Fibroblast of lung (primary cell): Measurements from ENCODE around the gene NFYC. TPM values are rescaled to one million over a fixed set of nuclear protein-coding genes. Genes with fewer than 3 reads are reported as not detected.

Source experiments
- DNase-seq, 2 donors: peaks; one replicate each; pipeline versions ENCODE4 v3.0.0 to v3.0.0-alpha.2; 2010; ENCODE audit warnings: low read depth in 2 of 2
- H2AFZ ChIP-seq: 2 replicates; pipeline ENCODE4 v1.5.1; 2012; ENCODE audit warnings: low read length, control low read depth, inconsistent platforms
- H3K27ac ChIP-seq: 2 replicates; pipeline ENCODE4 v1.5.1; 2011; ENCODE audit warnings: low read length, control low read depth; ENCODE audit not compliant: insufficient read depth
- H3K27me3 ChIP-seq: 2 replicates; pipeline ENCODE4 v1.5.1; 2011; ENCODE audit warnings: mild to moderate bottlenecking, low read length; ENCODE audit not compliant: control insufficient read depth, insufficient read depth
- H3K36me3 ChIP-seq: 2 replicates; pipeline ENCODE4 v1.5.1; 2011; ENCODE audit warnings: low read length; ENCODE audit not compliant: control insufficient read depth, insufficient read depth
- H3K4me1 ChIP-seq: 2 replicates; pipeline ENCODE4 v1.5.1; 2011; ENCODE audit warnings: low read length; ENCODE audit not compliant: control insufficient read depth, insufficient read depth; ENCODE audit errors: extremely low read depth
- H3K4me2 ChIP-seq: 2 replicates; pipeline ENCODE4 v1.5.1; 2011; ENCODE audit warnings: low read length, control low read depth; ENCODE audit not compliant: insufficient read depth; ENCODE audit errors: extremely low read depth
- H3K4me3 ChIP-seq, 4 experiments: fragments of 200-600 bp in 1 of 4; sonication (generic) in 1 of 4; replicated peaks in 1 of 4; 2 replicates each; pipeline ENCODE4 v1.5.1; 2011 to 2016; ENCODE audit warnings: low read length in 4 of 4, low read depth in 3 of 4, mild to moderate bottlenecking in 3 of 4, control low read depth in 2 of 4, inconsistent platforms in 1 of 4, mixed read lengths in 1 of 4; ENCODE audit not compliant: insufficient read depth in 1 of 4; ENCODE audit errors: control extremely low read depth in 1 of 4
- H3K79me2 ChIP-seq: 2 replicates; pipeline ENCODE4 v1.5.1; 2012; ENCODE audit warnings: mild to moderate bottlenecking, low read length, inconsistent platforms; ENCODE audit not compliant: control insufficient read depth, insufficient read depth
- H3K9ac ChIP-seq: 2 replicates; pipeline ENCODE4 v1.5.1; 2011; ENCODE audit warnings: mild to moderate bottlenecking, low read length, control low read depth; ENCODE audit not compliant: insufficient read depth
- H3K9me3 ChIP-seq: 2 replicates; pipeline ENCODE4 v1.5.1; 2012; ENCODE audit warnings: low read depth, low read length; ENCODE audit not compliant: control insufficient read depth, insufficient read depth
- H4K20me1 ChIP-seq: 2 replicates; pipeline ENCODE4 v1.5.1; 2011; ENCODE audit warnings: low read length; ENCODE audit not compliant: control insufficient read depth, insufficient read depth; ENCODE audit errors: extremely low read depth
- CTCF ChIP-seq, 2 donors: IDR thresholded peaks in 1 of 2; conservative IDR thresholded peaks in 1 of 2; 1 replicate in 1 of 2; 2 replicates in 1 of 2; pipeline ENCODE4 v1.5.1; 2011 to 2012; ENCODE audit warnings: low read length in 2 of 2, control low read depth in 1 of 2, inconsistent platforms in 1 of 2, low read depth in 1 of 2, mild to moderate bottlenecking in 1 of 2
- EZH2 ChIP-seq: IDR thresholded peaks from 2 replicates; pipeline ENCODE4 v1.5.1; 2012; ENCODE audit warnings: low read length, control low read depth, mild to moderate bottlenecking; ENCODE audit errors: missing control alignments
- polyA plus RNA-seq, 2 donors: library from polyadenylated mRNA; depleted of rRNA in 1 of 2; stranded (reverse) in 1 of 2; unstranded in 1 of 2; fragments of >200 nt; gene quantifications; 2 replicates each; pipeline ENCODE4 v1.2.1, GENCODE V29; 2011 to 2012; ENCODE audit warnings: missing spikeins in 1 of 2
- total RNA-seq: library from RNA; depleted of rRNA; stranded (reverse); fragments of >200 nt; gene quantifications from 2 replicates; pipeline ENCODE4 v1.2.1, GENCODE V29; 2014

NFYC gene
- total and polyA plus RNA-seq, 2 donors (not counting 1 experiment from before 2014, with no cell fraction given) = 23.8 to 31.0 TPM

GRCh38 chr1:40732756-40733301 is 41.3 kb downstream of the NFYC start:
- Histone ChIP-seq H4K20me1 (no peaks in the 10 kb centered on the region), H3K79me2 (no peaks in the 10 kb centered on the region)

GRCh38 chr1:40734882-40735628 is 43.6 kb downstream of the NFYC start:
- no peaks in the 10 kb centered on the region for H3K27me3 ChIP-seq
- H3K27ac ChIP-seq = no peak overlapping the region
- H4K20me1 ChIP-seq = no peaks in the 10 kb centered on the region
- H2AFZ ChIP-seq = no peak overlapping the region
- no peaks in the 10 kb centered on the region for H3K9me3 ChIP-seq
- peaks cover 3% of the 10 kb centered on the region for H3K4me1 ChIP-seq
- no peaks in the 10 kb centered on the region for H3K79me2 ChIP-seq
- no peaks in the 10 kb centered on the region for H3K36me3 ChIP-seq
- DNase-seq = no peak
- H3K4me3 ChIP-seq = no peak overlapping the region
- no peak overlapping the region for H3K4me2 ChIP-seq
- no peak for TF ChIP-seq EZH2
- no peak for TF ChIP-seq CTCF (conservative IDR thresholded peaks at IDR 0.05 in 1 of 2, IDR thresholded peaks at IDR 0.05 in 1 of 2; ENCODE audit: low read depth in 1 of 2, low read length in 2 of 2)
- no peak overlapping the region for H3K9ac ChIP-seq

More at GRCh38 chr1:40732756-40733301, 41.3 kb downstream of the NFYC start:
- Histone ChIP-seq H3K4me3 (no peak overlapping the region), H3K9me3 (no peaks in the 10 kb centered on the region), H3K9ac (no peak overlapping the region), H3K27ac (no peak overlapping the region), H3K4me1 (no peaks in the 10 kb centered on the region), H2AFZ (no peak overlapping the region), H3K36me3 (no peaks in the 10 kb centered on the region), H3K27me3 (no peaks in the 10 kb centered on the region), H3K4me2 (no peak overlapping the region)
- DNase-seq = peak in 1 of 2 donors; percentile 39
- TF ChIP-seq CTCF (conservative IDR thresholded peaks at IDR 0.05 in 1 of 2, IDR thresholded peaks at IDR 0.05 in 1 of 2; ENCODE audit: low read depth in 1 of 2, low read length in 2 of 2) (no peak), EZH2 (no peak)

- peak; percentile 84 to 86 for DNase-seq
- Histone ChIP-seq H3K4me2 (no peak overlapping the region), H4K20me1 (no peaks in the 10 kb centered on the region), H3K4me1 (peaks cover 6% of the 10 kb centered on the region), H3K27me3 (no peaks in the 10 kb centered on the region), H3K79me2 (no peaks in the 10 kb centered on the region), H3K9me3 (no peaks in the 10 kb centered on the region), H3K4me3 (no peak overlapping the region), H3K36me3 (no peaks in the 10 kb centered on the region), H2AFZ (no peak overlapping the region), H3K9ac (no peak overlapping the region), H3K27ac (peak overlapping the region; percentile 17)
- no peak for TF ChIP-seq EZH2
- no peak for TF ChIP-seq CTCF (conservative IDR thresholded peaks at IDR 0.05 in 1 of 2, IDR thresholded peaks at IDR 0.05 in 1 of 2; ENCODE audit: low read depth in 1 of 2, low read length in 2 of 2)
Observed at GRCh38 chr1:40736085-40736531, 44.6 kb downstream of the NFYC start.
